ENCODE data around the gene NCKAP5.

Gene NCKAP5

GRCh38 chr2:132969371-132969985 lies 598.8 kb downstream of the NCKAP5 start:
- H3K4me3 ChIP-seq (ENCODE audit: low read depth in 1 of 2, low read length in 1 of 2) = no peak overlapping the region
- no peaks in the 10 kb centered on the region for H3K9me3 ChIP-seq
- H3K4me1 ChIP-seq (ENCODE audit: control insufficient read depth in 1 of 2, insufficient read depth in 1 of 2, low read depth in 1 of 2, low read length in 1 of 2) = no peaks in the 10 kb centered on the region
- H3K27ac ChIP-seq = no peak overlapping the region
- H3K27me3 ChIP-seq = no peaks in the 10 kb centered on the region
- H3K36me3 ChIP-seq = no peaks in the 10 kb centered on the region
- TF ChIP-seq, protein P1, sequence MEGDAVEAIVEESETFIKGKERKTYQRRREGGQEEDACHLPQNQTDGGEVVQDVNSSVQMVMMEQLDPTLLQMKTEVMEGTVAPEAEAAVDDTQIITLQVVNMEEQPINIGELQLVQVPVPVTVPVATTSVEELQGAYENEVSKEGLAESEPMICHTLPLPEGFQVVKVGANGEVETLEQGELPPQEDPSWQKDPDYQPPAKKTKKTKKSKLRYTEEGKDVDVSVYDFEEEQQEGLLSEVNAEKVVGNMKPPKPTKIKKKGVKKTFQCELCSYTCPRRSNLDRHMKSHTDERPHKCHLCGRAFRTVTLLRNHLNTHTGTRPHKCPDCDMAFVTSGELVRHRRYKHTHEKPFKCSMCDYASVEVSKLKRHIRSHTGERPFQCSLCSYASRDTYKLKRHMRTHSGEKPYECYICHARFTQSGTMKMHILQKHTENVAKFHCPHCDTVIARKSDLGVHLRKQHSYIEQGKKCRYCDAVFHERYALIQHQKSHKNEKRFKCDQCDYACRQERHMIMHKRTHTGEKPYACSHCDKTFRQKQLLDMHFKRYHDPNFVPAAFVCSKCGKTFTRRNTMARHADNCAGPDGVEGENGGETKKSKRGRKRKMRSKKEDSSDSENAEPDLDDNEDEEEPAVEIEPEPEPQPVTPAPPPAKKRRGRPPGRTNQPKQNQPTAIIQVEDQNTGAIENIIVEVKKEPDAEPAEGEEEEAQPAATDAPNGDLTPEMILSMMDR (IDR thresholded peaks at IDR 0.05) = no peak

- H3K36me3 ChIP-seq = no peaks in the 10 kb centered on the region
- no peaks in the 10 kb centered on the region for H3K27me3 ChIP-seq
- no peaks in the 10 kb centered on the region for H3K9me3 ChIP-seq
- H3K4me3 ChIP-seq (ENCODE audit: low read depth in 1 of 2, low read length in 1 of 2) = no peak overlapping the region
- no peak overlapping the region for H3K27ac ChIP-seq
- H3K4me1 ChIP-seq (ENCODE audit: control insufficient read depth in 1 of 2, insufficient read depth in 1 of 2, low read depth in 1 of 2, low read length in 1 of 2) = no peaks in the 10 kb centered on the region
- TF ChIP-seq, protein P1 (IDR thresholded peaks at IDR 0.05) = no peak
Measured at GRCh38 chr2:132965460-132965859, 602.8 kb downstream of the NCKAP5 start.

DNA sequence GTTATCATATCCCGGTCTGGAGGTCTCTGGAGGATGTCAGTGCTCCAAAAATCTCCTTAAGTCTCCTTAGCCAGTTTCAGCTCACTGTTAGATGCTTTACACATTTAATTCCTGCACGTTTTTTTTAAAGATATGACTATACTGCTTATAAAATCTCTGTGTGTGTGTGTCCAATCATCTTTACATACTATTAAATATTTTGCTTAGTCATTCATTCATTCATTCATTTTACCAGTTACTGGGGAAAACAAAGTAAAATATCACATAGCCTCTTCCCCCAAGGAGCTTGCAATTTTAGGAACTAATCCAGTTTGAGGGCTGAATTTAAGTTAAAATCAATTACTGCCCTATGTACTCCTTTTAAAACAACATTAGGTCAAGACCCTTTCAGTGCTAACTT lies 605.1 kb downstream of the NCKAP5 start:
- Histone ChIP-seq H3K4me1 (ENCODE audit: control insufficient read depth in 1 of 2, insufficient read depth in 1 of 2, low read depth in 1 of 2, low read length in 1 of 2) (no peaks in the 10 kb centered on the region), H3K36me3 (no peaks in the 10 kb centered on the region), H3K4me3 (ENCODE audit: low read depth in 1 of 2, low read length in 1 of 2) (no peak overlapping the region), H3K27me3 (no peaks in the 10 kb centered on the region), H3K9me3 (no peaks in the 10 kb centered on the region), H3K27ac (no peak overlapping the region)
- TF ChIP-seq, protein P1 (IDR thresholded peaks at IDR 0.05) = no peak

- Histone ChIP-seq H3K36me3 (no peaks in the 10 kb centered on the region), H3K4me1 (ENCODE audit: control insufficient read depth in 1 of 2, insufficient read depth in 1 of 2, low read depth in 1 of 2, low read length in 1 of 2) (no peaks in the 10 kb centered on the region), H3K9me3 (no peaks in the 10 kb centered on the region), H3K27me3 (no peaks in the 10 kb centered on the region), H3K27ac (no peak overlapping the region), H3K4me3 (ENCODE audit: low read depth in 1 of 2, low read length in 1 of 2) (no peak overlapping the region)
- TF ChIP-seq, protein P1 (IDR thresholded peaks at IDR 0.05) = no peak
Measured at GRCh38 chr2:132958887-132959286, 609.4 kb downstream of the NCKAP5 start.

- H3K36me3 ChIP-seq = no peaks in the 10 kb centered on the region
- TF ChIP-seq, protein P1 (IDR thresholded peaks at IDR 0.05) = no peak
- no peaks in the 10 kb centered on the region for H3K4me1 ChIP-seq (ENCODE audit: control insufficient read depth in 1 of 2, insufficient read depth in 1 of 2, low read depth in 1 of 2, low read length in 1 of 2)
- no peak overlapping the region for H3K27ac ChIP-seq
- H3K9me3 ChIP-seq = no peaks in the 10 kb centered on the region
- H3K27me3 ChIP-seq = no peaks in the 10 kb centered on the region
- H3K4me3 ChIP-seq (ENCODE audit: low read depth in 1 of 2, low read length in 1 of 2) = no peak overlapping the region
Measured at GRCh38 chr2:132955871-132956615, 612.2 kb downstream of the NCKAP5 start.
